ENCODE measurements around the gene TTC34.

- no peak for TF ChIP-seq CTBP1 (IDR thresholded peaks at IDR 0.05; ENCODE audit: borderline replicate concordance)
- TF ChIP-seq PKNOX1 (IDR thresholded peaks at IDR 0.05) = no peak
- TF ChIP-seq ZNF384 (IDR thresholded peaks at IDR 0.05) = no peak
- TF ChIP-seq HDGF (IDR thresholded peaks at IDR 0.05; ENCODE audit: borderline replicate concordance) = no peak
- TF ChIP-seq NFRKB (IDR thresholded peaks at IDR 0.05) = no peak
- no peak for TF ChIP-seq FOXM1 (IDR thresholded peaks at IDR 0.05; ENCODE audit: borderline replicate concordance)
- TF ChIP-seq SUZ12 (IDR thresholded peaks at IDR 0.05) = no peak
- TF ChIP-seq SP1 (IDR thresholded peaks at IDR 0.05) = no peak
These were observed 170.9 kb downstream of the TTC34 start for GRCh38 chr1:2630498-2631135.

Data from HEK293T (cell line).